Fibroblast of gingiva (primary cell): ENCODE results near the gene CFAP97.
"Not testable (repeated sequence)": the region's sequence is repeated elsewhere in the genome, so short reads cannot be mapped to it uniquely, and the experiment has no call there.

Experiments used
- DNase-seq: peaks from one replicate; pipeline ENCODE4 v3.0.0-alpha.2; 2011; ENCODE audit warnings: low read depth

CFAP97 gene

DNA sequence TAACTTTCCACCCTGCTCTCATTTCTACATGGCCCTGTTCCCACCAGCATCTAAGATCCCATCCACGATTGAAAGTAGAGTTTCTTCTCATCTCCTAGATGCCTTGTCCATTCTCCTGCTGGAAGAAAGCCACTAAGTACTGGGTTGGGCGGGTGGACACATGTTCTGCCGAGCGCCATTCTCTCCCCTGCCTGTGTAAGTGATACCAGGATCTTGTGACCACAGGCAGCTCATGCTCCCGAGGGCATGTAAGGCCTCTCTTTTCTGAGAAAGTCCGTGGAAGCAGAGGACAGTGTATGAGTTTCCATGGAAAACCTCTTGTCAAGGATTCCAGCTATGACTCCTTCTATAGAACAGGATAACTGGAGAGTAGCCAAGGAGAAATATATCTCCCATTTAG is 64.1 kb downstream of the CFAP97 start:
- peak; percentile 27 for DNase-seq

DNA sequence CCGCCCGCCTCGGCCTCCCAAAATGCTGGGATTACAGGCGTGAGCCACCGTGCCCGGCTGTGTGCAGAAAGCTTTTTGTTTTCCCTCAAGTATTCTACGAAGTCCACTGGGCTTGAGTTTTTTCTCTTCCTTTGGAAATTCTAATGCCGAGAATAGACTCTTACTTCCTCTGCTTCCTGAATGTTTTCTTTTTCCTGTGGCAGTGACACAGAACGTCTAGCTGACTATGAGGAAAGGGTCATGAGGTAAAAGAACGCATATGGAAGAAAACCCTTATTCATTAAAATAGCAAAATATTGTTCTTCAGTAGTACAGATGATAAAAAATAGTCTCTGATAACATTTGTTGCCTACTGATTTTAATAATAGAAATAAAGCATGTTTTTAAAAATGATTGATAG is 65.6 kb downstream of the CFAP97 start:
- no peak for DNase-seq

DNA sequence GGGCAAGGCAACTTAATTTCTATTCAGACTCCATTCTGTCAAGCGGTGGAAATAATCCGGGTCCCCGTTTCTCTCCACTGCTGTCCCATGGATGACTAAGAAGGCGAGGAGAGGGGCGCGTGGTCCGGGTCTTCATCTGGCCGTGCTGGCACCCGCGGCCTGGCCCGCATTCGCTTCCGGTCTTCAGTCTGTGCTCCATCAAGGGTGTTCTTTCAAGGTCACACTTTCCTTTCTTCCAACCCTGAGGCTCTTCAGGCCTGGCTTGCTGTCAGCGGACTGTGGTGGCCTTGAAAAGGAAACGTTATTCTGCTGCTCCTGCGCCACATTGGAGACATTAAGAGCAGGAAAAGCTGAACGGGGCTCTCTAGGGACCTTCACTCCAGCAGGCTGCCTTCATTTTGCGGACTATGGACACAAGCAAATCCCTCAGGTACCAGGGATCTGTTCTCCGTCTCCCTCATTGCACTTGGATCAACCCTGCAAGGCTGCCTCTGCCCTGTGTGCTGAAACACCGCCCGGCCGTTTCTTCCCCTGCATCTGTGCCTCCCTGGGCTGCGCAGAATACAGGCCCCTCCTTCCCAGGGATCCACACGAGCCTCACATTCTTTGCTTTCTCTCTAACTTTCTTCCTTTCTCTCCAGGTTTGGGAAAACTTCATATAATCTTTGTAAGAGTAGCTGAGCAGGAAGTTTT is 66.4 kb downstream of the CFAP97 start:
- no peak for DNase-seq

DNA sequence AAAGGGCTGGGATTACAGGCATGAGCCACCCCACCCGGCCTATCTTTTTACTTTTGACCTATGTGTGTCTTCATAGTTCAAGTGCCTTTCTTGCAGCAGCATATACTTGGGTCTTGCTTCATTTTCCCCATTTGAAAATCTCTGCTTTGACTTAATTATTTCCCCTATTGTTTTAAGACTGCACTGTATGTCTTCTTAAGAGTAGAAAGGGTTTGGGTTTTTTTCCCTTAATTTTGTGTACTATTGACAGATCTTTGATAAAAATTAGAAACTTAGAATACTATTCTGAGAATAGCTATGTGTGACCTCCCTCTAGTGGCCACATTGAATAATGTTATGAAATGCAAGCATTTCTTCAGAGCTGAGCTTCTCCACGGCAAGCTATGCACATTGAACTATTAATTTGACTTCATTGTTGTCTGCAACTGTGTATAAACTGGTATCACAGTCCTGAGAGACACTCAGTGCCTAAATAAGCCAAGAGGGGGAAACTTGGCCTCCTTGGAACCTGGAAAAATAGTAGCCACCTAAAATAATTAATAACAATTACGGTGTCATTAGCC is 69.4 kb downstream of the CFAP97 start:
- peak; percentile 43 for DNase-seq

DNA sequence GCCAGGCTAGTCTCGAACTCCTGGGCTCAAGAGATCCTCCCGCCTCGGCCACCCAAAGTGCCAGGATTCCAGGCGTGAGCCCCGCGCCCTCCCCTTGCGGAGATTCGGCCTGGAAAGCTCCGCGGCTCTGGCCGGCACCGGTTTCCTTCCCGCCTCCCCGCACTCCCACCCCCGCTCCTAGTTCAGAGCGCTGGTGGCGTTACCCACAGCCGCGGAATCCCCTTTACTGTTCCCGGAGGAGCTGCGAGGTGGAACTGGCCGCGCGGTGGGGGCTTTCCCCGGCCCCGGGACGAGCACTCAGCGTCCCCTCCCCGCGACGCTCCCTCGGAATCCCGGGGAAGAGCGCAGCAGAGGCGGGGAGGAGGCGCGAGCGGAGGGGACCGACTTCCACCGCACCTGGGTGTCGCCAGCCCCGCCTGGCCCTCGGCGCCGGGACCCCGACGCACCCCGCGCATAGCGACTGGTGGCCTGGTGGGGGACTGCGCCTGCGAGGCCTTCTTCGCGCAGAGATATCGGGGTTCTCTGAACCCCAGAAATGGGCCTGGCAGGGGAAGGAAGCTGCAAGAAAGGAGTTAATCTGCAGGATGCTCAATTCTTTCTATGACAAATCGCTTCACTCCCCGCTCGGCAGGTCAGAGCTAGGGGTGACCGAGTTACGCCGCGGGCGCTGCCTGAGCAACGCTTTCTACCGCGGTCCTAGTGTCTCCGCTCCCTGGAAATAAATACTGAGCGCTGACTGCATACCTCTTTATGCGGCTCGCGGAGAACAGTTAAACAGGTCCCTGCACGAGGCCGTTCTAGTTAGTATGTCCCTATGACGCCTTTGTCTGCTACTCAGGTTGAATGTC is 75.3 kb downstream of the CFAP97 start:
- no peak for DNase-seq

DNA sequence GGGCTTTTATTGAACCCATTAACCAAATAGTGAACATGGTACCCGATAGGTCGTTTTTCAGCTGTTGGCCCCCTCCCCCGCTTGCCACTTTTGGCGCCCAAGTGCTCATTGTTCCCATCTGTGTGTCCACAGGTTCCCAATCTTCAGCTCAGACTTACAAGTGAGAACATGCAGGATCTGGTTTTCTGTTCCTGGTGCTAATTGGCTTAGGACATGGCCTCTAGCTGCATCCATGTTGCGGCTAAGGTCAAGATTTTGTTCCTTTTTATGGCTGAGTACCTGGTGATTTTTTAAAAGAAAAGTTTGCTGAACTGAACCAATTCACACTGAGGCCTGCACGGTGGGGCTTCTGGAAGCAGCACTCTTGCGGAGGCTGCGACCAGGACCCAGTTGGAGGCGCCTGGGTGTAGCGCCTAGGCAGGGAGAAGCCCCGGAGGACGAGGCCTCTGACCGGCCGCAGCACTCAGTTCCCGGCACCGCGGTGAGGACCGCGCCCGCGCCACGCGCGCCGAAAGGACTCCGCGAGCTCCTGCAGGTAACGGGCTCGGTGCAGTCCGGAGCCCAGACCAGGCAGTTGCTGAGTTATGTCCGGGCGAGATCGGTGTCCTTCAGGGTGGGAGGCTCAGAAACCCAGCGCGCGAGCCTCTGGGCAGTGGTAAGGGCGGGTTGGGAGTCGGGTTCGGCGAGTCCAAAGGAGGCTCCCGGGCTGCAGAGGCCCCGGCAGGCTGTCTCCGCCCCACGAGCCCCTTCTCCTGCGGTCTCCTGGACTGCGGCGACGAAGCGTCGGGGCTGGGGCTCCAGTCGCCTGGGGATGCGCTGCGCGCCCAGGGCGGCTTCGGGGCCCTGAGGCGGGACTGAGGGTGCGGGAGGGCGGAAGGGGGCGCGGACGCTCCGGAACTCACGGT is 76.5 kb downstream of the CFAP97 start:
- DNase-seq, result no peak

DNA sequence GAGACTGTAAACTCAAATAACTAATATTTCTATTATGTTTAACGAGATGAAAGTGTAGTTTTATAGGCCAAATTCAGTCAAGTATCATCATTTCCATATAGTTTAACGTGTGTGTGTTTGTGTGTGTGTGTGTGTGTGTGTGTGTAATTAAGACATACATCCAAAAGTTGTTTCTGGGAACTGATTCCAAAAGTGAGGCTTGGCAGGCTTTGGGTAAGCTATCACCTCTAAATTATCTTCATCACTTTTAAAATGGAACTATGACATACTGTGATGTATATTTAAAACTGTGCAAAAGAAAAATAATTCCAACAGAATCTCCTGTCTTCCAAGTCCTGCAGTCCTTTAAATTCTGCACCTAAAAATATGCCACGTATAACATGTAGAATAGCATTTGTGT is 79.8 kb downstream of the CFAP97 start:
- no peak for DNase-seq

DNA sequence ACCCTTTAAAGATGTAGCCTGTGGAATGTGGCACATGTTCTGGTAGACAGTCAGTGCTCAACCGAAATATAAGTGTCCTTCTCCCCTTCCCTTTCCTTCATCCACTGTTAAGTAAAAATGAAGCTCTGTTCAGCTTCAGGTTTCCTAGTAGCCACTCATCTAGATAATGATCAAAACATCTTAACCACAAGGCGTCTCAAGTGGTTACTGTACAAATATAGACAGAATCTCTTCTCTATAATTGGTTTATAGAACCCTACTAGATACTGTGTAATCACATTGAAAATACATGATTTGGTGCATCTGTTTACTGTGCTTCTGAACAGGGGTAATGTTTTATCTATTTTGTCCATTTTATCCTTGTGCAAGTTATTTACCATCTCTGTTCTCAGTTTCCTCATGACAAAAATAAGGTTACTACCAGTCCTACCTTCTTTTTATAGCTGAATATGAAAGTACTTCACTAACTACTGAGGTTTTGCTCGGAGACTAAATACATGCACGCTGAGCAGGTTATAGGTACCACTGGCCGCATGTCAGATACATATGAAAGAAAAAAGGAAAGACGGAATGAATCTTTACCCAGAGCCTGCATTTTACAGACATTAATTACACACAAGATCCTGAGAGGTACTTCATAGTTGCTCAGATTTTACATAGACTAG is 81.0 kb downstream of the CFAP97 start:
- DNase-seq, result no peak

DNA sequence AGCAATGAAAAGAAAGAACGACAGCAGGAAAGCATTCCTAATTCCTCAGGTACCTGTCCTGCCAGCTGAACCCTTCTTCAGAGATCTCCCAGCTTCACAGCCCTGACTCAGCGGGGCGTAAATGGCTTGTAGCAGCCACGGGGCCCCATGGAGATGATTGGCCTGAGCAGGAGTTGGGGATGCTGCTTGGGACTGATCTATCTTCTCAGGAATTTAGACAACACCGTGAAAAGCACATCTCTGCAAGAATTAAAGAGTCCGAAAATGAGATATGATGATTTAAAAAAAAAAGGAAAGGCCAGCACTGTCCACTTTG is 83.2 kb downstream of the CFAP97 start:
- DNase-seq, result no peak

DNA sequence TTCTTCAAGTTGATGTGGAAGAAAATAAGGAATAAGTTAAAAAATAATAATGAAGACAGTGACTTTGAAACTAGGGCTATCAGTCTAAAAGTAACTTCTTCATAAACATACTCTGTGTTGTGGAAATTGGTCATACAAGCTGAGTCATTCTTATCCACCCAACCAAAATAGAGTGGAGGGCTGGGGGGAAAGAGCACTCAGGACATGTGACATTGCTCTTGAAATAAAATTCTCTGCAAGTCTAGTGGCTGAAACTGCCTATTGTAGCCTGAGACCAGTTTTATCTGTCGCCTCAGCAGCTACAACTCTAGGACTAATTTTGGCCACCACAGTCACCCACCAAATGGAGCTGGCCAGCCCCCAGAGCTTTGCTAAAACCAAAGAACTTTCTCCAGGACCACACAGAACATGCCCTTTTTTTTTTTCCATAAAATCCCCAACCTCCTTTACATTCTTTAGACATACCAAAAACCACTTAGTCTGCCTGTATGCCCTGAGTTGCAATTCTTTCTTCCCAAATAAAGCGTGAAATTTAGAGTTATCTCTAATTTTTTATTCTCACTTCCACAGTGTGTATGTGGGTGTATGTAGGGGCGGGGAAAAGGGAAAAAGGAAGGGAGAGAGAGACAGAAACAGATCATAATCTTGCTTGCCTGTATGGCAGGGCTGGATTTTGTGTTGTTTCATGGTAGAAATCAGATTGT is 83.7 kb downstream of the CFAP97 start:
- DNase-seq, result no peak

DNA sequence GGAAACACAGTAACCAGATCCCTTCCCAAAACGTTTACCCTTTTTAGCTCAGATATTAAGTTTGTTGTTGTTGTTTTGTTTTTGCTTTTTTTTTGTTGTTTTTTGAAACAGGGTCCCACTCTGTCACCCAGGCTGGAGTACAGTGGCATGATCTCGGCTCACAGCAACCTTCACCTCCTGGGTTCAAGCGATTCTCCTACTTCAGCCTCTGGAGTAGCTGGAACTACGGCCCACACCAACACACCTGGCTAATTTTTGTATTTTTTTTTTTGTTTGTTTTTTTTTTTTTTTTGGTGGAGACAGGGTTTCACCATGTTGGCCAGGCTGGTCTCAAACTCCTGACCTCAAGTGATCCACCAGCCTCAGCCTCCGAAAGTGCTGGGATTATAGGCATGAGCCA is 84.3 kb downstream of the CFAP97 start:
- not testable (repeated sequence) for DNase-seq

DNA sequence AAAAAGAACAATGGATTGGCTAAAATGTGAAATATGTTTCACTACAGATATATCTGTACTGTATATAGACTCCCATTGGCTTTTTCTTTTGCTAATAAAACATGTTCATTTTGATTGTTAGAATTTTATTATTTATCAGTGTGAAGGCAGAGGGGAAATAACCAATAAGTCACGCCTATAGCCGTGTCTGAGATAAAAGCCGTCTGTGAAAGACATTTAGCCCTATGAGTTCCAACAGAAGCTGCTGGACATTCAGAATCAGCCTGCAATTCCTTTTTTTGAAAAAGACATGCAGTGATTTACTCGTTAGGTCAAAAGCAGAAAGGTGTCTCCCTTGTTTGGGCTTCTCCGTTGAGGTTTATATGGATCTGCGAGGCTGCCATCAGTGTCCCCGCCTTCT is 84.9 kb downstream of the CFAP97 start:
- no peak for DNase-seq

DNA sequence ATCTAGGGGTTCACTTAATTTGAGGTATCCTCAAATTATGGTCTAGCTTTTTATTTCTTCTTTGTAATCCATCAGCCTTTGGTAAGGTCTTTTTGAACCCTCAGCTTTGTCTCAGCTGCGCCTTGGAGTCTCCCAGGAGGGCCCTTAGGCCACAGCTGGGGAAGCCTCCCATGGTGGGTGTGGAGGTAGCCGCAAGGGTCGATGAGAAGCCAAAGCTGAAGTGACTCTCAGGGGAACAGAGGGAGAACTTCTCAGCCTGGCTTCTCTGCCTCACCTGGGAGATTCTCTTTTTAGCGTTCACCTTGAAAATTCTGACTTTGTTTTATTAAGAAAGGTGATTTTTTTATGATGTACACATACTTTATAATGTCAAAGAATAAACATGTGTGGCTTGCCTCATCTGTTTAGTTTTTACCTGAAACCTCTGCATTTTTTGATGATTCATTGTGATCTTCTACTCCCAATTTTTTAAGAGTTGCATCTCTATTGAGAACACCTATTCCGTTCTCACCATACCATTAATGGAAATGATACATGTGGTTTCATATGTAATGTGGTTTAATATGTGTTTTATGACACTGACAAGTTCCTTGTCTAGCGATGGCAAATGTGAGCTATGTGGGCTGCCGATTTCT is 86.4 kb downstream of the CFAP97 start:
- no peak for DNase-seq

DNA sequence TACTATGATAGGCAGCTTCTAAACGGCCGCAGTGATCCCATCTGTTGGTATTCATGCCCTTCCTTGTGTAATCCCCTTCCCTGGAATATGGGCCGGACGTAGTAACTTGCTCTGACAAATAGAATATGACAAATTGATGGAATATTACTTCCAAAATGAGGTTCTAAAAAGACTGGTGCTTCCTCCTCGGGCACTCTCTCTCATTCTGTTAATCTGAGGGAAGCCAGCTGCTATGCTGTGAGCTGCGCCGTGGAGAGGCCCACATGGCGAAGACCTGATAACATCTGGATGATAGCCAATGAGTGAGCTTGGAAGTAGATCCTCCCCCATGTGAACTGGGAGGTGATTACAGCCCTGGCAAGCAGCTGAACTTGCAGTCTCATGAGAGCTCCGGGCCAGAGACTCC is 88.0 kb downstream of the CFAP97 start:
- peak; percentile 44 for DNase-seq

DNA sequence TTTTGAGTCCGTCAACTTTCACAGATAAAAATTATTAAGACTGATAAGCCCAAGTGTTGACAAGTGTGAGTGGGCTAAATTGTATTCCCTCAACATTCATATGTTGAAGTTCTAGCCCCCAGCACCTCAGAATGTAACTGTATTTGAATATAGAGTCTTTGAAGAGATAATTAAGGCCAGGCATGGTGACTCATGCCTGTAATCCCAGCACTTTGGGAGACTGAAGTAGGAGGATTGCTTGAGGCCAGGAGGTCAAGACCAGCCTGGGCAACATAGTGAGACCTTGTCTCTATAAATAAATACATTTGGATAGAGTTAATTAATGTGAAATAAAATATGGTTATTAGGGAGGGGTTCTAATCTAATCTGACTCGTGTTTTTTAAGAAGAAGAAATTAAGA is 90.5 kb downstream of the CFAP97 start:
- no peak for DNase-seq

DNA sequence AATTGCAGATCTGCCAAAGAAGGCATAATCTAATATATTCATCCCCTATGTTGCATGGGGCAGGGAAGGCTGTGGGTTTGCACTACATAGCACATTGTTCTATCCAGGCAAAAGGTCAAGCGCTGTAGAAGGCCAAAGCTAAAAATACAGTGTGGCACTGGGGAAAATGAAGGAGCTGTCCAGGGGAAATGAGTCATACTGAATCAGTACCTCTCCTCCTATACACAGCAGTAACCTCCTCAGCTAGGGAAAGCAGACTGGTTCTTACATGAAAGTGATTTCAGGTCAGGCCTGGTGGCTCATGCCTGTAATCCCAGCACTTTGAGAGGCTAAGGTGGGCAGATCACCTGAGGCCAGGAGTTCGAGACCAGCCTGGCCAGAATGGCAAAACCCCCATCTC is 91.7 kb downstream of the CFAP97 start:
- DNase-seq, result peak; percentile 88

DNA sequence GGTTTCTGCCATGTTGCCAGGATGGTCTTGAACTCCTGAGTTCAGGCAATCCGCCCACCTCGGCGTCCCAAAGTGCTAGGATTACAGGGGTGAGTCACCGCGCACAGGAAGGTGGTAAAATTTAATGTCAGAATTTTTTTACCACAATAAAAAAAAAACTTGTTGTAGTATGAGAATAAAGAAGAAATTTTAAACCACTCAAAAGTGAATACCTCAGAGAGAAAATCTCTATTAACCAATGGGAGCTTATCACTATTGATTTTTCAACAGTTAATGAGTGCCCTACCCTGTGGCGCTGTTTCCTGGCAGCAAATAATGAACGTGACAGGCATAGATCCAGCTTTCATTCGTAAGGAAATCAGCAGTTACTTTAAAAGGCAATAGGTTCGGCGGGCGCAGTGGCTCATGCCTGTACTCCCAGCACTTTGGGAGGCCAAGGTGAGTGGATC is 93.4 kb downstream of the CFAP97 start:
- DNase-seq, result no peak

DNA sequence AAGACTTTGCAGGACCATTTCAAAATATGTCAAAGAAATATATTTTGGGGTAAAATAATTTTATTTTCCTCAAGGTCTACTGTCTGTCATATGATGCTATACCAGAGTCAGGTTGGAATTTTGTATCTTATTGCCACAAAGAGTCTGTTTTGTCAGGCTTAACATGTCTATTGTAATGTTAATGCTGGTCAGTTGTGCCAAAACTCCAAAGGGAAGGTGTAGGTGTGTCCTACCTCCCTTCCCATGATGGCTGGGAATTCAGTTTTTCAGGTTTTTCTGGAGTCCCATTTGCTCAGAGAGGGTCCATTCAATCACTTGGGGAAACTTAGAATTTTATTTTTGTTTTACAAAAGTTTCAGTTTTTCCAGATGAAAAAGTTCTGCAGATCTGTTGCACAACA is 94.1 kb downstream of the CFAP97 start:
- no peak for DNase-seq
